ENCODE results near the gene MGRN1. TPM values are rescaled to one million over a fixed set of nuclear protein-coding genes. Genes with fewer than 3 reads are reported as not detected.
A peak's percentile ranks its signal among the peaks of the same experiment; 100 is the strongest.

MGRN1 gene
- total and polyA plus RNA-seq, 2 of the 13 experiments (the other 11 are each of a cell fraction or from before 2014, with no cell fraction given): 11.9 to 12.6 TPM

DNA sequence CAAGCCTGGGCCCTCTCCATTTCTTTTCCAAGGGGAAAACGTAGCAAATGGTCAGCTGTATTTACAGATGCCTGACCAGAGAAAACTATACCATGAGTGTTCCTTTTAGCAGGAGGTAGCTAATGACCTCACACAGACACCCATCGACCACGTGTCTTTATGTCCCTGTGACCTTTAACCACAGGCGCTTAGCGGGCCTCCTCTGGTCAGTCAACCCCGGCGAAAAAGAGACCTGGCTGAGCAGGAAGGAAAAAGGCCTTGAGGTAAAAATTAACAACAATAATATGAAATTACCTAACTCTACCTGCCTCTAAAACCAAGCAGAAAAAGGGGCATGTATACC, 77.8 kb downstream of the MGRN1 start (continued):
- TF ChIP-seq ZNF614 (CRISPR knock-in tag; IDR thresholded peaks at IDR 0.05; ENCODE audit: borderline replicate concordance) (no peak), KDM1A (CRISPR knock-in tag; IDR thresholded peaks at IDR 0.05) (no peak), MZF1 (CRISPR knock-in tag; IDR thresholded peaks at IDR 0.05; ENCODE audit: borderline replicate concordance) (no peak), XRCC5 (optimal IDR thresholded peaks at IDR 0.05; ENCODE audit: low read length) (no peak), JARID2 (CRISPR knock-in tag; IDR thresholded peaks at IDR 0.05; ENCODE audit: insufficient replicate concordance) (no peak), YEATS4 (CRISPR knock-in tag; IDR thresholded peaks at IDR 0.05; ENCODE audit: borderline replicate concordance) (0 out of 2 replicates have a peak, but pooled peaks have one; percentile 55)
- TF ChIP-seq, protein P1, sequence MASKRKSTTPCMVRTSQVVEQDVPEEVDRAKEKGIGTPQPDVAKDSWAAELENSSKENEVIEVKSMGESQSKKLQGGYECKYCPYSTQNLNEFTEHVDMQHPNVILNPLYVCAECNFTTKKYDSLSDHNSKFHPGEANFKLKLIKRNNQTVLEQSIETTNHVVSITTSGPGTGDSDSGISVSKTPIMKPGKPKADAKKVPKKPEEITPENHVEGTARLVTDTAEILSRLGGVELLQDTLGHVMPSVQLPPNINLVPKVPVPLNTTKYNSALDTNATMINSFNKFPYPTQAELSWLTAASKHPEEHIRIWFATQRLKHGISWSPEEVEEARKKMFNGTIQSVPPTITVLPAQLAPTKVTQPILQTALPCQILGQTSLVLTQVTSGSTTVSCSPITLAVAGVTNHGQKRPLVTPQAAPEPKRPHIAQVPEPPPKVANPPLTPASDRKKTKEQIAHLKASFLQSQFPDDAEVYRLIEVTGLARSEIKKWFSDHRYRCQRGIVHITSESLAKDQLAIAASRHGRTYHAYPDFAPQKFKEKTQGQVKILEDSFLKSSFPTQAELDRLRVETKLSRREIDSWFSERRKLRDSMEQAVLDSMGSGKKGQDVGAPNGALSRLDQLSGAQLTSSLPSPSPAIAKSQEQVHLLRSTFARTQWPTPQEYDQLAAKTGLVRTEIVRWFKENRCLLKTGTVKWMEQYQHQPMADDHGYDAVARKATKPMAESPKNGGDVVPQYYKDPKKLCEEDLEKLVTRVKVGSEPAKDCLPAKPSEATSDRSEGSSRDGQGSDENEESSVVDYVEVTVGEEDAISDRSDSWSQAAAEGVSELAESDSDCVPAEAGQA (IDR thresholded peaks at IDR 0.05; ENCODE audit: low read depth): peak; percentile 51; the same call in 1 of the 2 replicates
- TF ChIP-seq, protein P1 (CRISPR knock-in tag; IDR thresholded peaks at IDR 0.05; ENCODE audit: borderline replicate concordance): no peak
- TF ChIP-seq, protein P2, sequence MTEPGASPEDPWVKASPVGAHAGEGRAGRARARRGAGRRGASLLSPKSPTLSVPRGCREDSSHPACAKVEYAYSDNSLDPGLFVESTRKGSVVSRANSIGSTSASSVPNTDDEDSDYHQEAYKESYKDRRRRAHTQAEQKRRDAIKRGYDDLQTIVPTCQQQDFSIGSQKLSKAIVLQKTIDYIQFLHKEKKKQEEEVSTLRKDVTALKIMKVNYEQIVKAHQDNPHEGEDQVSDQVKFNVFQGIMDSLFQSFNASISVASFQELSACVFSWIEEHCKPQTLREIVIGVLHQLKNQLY (CRISPR knock-in tag; IDR thresholded peaks at IDR 0.05): peak; percentile 92
- TF ChIP-seq, protein P3, sequence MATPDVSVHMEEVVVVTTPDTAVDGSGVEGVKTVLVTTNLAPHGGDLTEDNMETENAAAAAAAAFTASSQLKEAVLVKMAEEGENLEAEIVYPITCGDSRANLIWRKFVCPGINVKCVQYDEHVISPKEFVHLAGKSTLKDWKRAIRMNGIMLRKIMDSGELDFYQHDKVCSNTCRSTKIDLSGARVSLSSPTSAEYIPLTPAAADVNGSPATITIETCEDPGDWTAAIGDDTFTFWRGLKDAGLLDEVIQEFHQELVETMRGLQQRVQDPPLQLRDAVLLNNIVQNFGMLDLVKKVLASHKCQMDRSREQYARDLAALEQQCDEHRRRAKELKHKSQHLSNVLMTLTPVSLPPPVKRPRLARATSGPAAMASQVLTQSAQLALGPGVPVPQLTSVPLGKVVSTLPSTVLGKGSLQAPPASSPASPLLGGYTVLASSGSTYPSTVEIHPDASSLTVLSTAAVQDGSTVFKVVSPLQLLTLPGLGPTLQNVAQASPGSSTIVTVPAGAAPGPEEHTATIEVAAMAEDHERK (CRISPR knock-in tag; IDR thresholded peaks at IDR 0.05; ENCODE audit: low read depth): no peak

Data from HepG2 (cell line).